Measurements from ENCODE around the gene PROKR1.
"Not testable (repeated sequence)": the region's sequence is repeated elsewhere in the genome, so short reads cannot be mapped to it uniquely, and the experiment has no call there.

PROKR1 gene

DNA sequence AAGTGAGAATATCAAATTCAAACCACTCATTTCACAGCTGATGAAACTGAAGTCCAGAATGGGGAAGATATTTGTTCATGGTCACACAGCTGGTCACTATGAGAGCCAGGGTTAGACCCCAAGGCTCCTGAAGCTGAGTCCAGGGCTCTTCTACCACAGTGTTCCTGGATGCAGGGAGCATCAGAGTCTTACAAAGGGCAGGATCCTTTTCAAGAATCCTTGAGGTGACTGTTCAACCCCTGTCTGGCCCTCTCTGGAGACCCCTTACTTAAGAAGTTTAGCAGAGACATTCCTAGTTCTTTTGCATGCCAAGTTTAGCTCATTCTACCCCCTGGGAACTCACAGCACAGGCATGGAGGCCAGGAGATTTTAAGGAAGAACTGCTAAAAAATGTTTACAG lies 15.7 kb downstream of the PROKR1 start:
- DNase-seq = no peak

DNA sequence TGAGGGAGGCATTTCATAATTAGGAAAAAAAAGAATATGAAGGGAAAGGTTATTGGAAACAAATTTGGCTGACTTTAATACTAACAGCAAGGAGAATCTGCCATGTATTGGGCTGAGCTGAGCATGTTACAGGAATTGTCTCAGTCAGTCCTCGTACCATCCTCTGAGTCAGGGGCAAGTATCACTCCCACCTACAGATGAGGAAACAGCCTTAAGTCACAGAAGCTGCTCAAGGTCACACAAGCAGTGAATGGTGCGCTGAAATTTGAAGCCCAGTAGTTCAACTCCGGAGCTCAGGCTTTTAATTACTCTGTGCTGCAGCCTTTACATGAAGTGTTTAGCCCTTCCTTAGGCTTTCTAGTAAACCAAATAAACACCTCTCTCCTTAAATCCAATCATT lies 17.3 kb downstream of the PROKR1 start:
- peak in 1 of 3 donors; percentile 20 for DNase-seq

DNA sequence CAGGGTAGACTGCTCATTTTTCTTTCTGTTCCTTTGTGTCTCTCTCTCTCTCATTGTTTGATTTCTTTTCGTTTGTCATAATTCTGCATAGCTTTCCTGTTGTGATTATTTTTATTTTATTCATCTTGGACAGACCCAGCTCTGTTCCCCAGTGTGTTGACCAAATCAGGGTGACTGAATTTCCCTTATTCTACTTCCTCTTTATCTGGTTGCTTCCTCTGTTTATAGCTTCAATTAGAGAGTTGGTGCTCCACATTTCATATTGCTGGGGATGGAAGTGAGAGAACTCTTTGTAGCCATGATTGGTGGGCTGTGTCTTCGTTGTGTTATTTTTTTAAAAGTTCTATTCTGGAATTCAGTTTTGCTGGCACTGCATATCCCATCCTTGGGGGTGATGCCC lies 19.1 kb downstream of the PROKR1 start:
- DNase-seq = peak; percentile 46 to 74 (median 71)

DNA sequence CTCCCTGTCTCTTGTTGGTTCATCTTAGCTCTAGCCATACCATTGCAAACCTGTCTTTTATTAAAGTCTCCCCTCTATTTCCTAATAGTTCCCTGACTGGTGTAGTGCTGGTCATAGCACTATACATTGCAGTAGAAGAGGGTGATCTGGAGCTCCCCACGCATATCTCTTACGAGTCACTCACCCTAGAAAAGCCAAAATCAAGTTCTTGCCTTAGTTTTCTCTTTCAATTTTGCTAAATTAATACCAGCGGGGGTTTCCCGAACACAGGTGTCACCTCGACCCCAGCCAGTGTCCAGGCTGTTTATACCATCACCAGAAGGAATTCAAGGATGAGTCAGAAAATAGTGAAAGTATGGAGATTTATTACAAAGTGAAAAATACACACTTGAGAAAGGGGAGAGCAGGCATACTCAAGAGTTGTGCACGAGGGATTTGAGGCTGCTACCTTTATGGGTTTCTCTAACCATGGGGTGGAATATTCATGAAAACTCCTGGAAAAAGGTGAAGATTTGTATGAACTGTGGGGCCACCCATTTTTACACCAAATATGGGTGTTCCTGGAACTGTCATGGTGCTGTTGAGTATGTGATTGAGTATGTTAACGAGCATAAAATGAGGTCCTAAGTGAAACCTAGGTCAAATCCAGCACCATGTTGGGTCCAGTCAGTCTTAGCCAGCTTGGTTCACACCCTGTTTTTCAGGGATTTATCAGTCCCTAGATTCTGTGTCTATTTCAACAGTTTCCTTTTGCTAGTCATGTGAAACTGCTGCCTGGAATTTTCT lies 20.2 kb downstream of the PROKR1 start:
- DNase-seq = peak in 1 of 3 donors; percentile 26

DNA sequence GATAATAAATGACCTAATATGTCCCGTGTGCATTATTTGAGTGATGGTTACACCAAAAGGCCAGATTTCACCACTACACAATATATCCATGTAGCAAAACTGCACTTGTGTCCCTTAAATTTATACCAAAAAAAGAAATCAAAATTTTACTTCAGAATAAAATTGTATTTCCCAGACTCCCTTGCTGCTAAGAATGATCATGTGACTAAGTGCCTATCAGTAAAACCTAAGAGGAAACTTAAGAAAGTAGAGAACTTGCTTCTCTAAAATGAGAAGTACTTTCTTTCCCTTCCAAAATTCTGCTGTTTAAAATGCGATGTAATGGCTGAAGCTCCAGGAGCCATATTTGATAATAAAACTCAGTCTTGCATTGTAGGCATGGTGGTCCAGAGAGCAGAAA lies 24.0 kb downstream of the PROKR1 start:
- DNase-seq = no peak

DNA sequence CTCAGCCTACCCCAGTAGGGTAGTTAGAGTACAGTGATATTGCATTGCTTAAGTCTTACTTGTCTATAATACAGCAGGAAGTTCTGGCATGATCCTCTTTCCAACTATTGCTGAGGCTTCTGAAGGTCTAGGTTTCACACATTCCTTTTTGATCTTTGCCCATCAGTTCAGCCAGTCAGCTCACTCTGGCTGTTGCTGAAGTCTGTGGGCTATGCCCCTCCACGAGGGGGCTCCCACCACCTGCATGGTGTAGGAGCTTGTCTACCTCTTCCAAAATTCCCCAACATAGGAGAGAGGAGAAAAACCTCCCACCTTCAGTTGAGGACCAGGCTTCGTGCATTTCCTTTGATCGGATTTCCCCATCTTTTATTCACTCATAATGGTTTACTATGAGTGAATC lies 26.3 kb downstream of the PROKR1 start:
- no peak for DNase-seq

DNA sequence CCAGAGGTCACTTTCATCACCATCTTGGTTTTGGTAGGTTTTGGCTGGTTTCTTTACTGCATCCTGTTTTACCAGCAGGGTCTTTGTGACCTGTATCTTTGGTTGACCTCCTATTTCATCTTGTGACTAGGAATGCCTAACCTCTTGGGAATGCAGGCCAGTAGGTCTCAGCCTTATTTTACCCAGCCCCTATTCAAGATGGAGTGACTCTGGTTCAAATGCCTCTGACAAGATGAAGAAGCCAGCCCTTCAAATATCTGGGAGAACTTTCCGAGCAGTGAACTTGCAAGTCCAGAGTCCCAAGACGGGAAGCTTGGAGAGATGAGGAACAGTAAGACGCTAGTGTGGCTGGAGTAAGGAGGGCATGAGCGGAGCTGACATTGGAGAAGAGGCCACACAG lies 28.6 kb downstream of the PROKR1 start:
- DNase-seq = no peak

DNA sequence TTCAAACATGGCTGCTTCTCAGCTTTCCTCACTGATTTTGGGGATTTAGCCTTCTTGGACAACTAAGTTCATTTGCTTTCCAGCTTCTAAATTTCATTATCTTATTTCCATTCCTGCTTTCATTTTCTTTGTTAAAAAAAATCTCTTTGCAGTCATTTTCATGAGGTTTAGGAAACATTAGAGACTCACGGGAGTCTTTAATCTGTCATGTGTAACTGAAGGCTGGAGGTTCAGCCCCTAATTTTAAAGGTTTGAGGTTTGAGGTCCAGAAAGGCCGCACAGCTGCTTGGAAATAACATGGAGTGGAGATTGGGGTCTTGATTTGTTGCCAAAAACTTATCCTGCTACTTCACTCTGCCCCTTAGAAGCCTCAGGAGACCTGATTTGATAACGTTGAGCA lies 30.3 kb downstream of the PROKR1 start:
- no peak for DNase-seq

DNA sequence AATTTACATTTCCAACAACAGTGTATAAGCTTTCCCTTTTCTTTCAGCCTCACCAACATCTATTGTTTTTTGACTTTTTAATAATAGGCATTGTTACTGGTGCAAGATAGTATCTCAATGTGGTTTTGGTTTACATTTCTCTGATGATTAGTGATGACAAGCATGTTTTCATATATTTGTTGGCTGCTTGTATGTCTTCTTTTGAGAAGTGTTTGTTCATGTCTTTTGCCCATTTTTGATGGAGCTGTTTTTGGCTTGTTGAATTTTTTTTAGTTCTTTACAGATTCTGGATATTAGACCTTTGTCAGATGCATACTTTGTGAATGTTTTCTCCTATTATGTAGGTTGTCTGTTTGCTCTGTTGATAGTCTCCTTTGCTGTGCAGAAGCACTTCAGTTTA lies 32.1 kb downstream of the PROKR1 start:
- DNase-seq = no peak

DNA sequence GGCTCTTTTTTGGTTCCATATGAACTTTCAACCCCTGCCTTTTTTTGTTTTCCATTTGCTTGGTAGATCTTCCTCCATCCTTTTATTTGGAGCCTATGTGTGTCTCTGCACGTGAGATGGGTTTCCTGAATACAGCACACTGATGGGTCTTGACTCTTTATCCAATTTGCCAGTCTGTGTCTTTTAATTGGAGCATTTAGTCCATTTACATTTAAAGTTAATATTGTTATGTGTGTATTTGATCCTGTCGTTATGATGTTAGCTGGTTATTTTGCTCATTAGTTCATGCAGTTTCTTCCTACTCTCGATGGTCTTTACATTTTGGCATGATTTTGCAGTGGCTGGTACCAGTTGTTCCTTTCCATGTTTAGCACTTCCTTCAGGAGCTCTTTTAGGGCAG lies 34.5 kb downstream of the PROKR1 start:
- DNase-seq = not testable (repeated sequence)

DNA sequence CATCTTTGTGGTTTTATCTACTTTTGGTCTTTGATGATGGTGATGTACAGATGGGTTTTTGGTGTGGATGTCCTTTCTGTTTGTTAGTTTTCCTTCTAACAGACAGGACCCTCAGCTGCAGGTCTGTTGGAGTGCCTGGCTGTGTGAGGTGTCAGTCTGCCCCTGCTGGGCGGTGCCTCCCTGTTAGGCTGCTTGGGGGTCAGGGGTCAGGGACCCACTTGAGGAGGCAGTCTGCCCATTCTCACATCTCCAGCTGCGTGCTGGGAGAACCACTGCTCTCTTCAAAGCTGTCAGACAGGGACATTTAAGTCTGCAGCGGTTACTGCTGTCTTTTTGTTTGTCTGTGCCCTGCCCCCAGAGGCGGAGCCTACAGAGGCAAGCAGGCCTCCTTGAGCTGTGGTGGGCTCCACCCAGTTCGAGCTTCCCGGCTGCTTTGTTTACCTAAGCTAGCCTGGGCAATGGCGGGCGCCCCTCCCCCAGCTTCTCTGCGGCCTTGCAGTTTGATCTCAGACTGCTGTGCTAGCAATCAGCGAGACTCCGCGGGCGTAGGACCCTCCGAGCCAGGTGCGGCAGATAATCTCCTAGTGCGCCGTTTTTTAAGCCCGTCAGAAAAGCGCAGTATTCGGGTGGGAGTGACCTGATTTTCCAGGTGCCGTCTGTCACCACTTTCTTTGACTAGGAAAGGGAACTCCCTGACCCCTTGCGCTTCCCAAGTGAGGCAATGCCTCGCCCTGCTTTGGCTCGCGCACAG lies 36.0 kb downstream of the PROKR1 start:
- DNase-seq = not testable (repeated sequence)

DNA sequence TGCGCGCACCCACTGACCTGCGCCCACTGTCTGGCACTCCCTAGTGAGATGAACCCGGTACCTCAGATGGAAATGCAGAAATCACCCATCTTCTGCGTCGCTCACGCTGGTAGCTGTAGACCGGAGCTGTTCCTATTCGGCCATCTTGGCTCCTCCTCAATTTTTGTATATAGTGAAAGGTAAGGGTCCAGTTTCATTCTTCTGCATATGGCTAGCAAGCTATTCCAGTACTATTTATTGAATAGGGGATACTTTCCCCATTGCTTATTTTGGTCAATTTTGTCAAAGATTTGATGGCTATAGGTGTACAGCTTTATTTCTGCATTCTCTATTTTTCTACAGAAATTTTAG lies 36.5 kb downstream of the PROKR1 start:
- not testable (repeated sequence) for DNase-seq

DNA sequence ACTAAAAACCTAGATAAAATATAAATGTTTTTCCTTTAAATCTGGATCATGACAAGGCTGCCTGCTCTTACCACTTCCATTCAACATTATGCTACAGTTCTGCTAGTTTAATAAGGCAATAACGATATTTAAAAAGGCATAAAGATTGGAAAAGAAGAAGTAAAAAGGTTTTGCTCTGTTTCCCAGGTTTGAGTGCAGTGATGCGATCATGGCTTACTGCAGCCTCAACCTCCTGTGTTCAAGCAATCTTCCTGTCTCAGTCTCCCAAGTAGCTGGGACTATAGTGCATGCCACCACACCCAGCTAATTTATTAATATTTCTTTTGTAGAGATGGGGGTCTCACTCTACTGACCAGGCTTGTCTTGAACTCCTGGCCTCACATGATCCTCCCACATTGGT lies 40.8 kb downstream of the PROKR1 start:
- no peak for DNase-seq

DNA sequence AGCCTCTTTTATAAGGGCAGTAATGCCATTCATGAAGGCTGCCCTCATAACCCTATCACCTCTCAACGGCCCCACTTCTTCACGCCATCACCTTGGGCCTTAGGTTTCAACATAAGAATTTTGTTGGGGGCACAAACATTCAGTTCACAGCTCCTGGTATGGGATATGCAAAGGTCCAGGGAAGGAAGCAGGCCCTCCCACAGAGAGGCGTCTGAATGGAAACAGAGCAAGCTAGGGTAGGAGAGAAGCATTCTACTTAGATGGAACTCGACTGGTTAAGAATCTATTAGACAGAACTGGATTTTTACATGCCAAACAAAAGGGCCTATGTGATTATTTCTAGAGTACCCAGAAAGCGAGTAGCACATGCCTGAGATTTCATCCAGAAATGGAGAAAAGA lies 42.8 kb downstream of the PROKR1 start:
- no peak for DNase-seq

DNA sequence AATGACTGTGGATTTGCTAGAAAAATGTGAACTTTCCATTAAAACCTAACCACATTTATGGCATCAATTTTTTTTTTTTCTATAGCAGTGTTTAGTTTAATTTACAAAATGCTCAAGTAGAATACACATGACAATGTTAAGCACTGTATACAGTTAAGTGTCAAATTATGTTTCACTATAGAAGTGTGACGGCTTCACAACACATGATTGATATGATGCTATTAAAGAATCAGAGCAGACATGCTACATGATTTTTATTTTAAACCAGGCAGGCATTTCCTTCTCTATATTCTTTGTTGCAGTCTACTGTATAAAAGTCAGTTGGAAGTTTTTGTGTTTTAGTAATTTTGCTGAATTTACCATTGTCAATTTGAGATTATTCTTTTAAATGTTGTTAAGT lies 43.6 kb downstream of the PROKR1 start:
- no peak for DNase-seq

DNA sequence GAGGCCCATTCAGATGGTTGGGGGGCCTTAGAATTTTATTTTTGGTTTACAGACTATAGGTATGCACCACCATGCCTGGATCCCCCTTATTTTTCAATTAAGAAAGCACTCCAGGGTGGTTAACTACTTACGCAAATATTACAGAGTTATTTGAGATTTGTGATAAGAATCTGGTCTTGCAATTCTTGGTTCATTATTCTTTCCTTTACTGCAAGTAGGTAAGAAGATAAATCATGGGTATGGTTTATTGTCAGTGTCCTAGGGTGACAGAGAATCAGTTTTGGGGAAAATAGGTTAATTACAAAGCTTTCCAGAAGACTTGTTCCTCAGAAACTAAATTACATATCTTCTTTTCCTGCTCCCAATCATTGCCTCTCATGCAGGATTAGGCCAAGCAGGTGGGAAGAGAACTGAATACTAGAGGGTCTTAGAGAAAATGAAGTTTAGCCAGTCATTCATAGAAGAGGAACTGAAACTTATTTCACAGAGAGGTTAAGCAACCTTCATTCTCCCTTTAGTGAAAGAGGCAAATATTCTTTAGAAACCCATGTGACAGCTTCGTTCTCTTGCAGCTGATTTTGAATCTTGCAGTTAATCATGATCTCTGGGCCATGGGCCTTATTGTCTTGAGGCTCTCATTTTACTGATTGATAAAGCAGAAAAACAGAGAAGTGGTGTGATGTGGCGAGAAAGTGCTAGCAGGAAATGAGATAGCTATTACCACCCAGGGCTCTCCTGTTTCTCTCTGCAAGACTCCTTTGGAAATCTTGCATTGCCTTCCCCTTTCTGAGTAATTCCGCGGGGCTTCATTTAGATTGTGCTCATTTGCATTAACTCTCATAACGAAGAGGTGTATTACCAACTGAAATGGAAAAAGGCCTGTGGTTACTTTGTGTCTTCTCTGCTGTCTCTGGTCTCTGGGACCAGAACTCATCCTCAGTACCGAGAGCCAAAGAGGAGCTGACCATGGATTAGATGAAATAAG lies 46.5 kb downstream of the PROKR1 start:
- DNase-seq = peak; percentile 61 to 85 (median 84)

DNA sequence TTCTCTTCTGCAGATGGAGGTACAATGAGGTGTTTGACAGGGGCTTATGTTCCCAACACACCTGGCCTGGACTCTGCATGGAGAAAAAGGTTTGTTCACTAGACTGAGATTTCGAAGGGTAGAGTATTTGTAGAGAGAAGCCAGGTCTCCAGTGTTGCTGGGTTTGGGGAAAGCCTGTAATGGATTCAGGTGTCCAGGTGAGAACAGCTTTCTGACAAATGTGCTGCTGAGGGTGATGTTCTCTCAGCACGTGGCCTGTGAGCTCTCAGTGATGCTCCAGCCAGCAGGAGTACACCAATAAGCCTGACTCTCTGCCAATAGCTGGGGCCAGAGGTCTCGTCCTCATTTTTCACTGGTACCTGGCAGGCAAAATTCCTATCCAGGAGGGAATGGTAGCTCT lies 47.5 kb downstream of the PROKR1 start:
- DNase-seq = no peak

DNA sequence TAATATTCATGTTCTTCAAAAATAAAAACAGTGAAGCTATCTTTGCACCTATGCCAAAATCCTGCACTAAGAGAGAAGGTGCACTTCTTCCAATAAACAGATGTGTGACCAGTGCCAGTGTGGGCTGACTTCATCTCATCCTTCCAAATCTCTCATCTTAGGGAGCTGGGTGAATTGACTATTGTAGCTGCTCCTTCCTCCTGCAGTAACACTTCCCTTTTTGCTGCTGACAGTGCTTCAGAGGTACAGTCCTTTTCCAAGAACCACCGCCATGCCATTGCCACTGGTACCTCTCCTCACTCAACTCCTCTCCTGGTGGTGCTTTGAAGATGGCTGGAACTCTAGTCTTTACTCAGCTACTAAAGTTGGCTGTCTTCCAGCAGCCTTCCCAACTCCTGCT lies 49.1 kb downstream of the PROKR1 start:
- peak; percentile 38 to 43 (median 39) for DNase-seq

DNA sequence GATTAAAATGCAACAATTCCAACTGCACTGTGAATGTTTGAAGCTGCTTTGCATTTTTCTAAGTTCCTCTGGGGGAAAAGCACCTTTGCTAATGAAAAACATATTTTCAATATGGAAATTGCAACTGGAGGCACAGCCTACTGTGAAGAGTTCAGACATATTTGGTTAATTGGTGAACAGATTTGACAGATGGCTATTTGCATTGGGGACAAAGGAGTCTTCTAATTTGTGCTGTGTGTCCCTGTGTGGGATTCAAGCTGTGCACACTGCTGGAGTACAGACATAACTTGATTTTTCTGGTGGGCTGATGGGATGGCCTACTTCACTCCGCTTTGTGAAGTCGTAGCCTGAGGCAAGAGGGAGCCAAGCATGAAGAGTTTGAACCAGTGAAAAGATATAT lies 50.6 kb downstream of the PROKR1 start:
- DNase-seq = no peak

DNA sequence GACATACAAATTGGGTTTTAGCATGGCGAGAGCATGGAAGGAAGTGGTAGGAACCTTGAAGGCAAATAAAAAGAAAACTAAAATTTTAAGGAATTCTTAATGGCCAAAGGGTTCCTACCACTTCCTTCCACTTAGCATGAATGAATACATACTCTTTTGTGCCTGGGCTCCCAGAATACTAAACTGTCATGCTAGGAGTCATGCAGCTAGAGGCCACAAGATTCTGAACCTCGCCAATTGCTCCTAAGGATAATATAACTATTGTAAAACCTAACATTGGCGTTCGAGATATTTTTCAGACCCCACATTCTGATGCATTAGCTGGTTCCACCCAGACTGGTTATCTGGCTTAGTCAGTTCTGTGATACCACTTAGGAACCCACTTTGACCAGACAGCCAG lies 52.6 kb downstream of the PROKR1 start:
- no peak for DNase-seq

DNA sequence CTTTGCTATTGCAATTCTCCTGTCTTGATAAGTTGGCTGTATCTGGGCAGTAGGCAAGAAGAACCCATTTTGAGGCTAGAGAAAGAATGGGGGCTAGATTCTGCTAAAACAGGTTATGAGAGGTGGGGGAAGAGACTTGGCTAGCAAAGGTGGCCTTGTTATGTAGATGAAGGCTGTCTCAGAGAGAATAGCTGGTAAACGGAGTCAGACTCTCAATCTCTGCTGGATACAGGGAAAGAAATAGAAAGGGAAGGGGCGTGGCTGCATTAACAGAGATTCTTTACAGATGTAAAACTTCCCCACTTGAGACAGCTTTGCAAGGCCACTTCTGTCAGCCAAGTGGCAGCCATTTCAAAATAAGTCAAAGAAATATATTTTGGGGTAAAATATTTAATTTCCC lies 53.2 kb downstream of the PROKR1 start:
- no peak for DNase-seq

DNA sequence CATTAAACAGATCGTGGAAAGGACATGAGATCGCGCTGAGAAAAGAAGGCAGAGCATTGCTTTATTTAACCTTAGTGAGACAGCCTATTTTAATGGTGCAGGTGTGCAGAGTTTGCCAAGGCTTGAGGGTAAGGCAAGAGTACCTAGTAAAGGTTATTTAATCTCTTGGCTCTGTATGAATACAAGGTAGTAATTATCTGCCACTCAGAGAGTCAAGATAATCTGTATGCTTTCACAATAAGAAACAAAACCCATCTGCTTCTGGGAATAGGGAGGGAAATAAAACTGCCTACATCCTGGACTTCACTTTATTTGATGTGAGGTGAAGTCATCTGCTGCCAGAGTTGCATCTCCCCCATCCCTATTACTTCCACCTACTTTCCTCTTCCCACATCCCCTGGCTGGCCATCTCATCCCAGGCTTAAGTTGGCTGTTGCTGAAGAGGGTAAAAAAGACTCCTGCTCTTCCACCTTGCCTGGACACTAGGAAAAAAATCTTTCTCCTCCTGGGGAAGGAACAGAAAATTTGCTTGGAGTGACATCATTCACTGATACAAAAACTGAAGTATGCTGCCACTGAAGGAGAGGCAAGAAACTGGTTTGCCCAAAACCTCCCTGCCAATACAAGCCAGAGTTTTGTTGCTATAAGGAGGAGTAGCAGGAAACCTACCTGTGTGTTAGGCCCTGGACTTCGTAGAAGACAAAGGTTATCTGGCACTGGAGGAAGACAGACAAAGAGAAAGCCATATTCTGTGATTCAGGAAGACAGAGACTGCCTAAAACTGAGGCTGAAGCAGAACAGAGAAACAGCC lies 55.4 kb downstream of the PROKR1 start:
- peak in 1 of 3 donors; percentile 35 for DNase-seq
